A673 (cell line): Measurements from ENCODE around the gene PIEZO1. TPM values are rescaled to one million over a fixed set of nuclear protein-coding genes. Genes with fewer than 3 reads are reported as not detected.
A peak's percentile ranks its signal among the peaks of the same experiment; 100 is the strongest.

Source experiments
- BruUV-seq: library from RNA; stranded (reverse); fragments of 400-500 nt; replicated peaks from 2 replicates; lab custom pipeline; 2021; lab: Mats Ljungman, UMichigan
- CTCF ChIA-PET: fragments of 300-600 bp; sonication (Branson Sonifier 250); formaldehyde crosslinking; loops from one replicate; lab custom pipeline; 2022; ENCODE audit warnings: antibody characterized with exemption; lab: Charles Lee
- POLR2A ChIA-PET: fragments of 300-600 bp; sonication (Branson Sonifier 250); formaldehyde crosslinking; loops from one replicate; lab custom pipeline; 2022; ENCODE audit warnings: antibody characterized with exemption; ENCODE audit not compliant: low non-redundant PET; lab: Charles Lee
- DNase-seq: peaks from one replicate; pipeline ENCODE4 v3.0.0-alpha.2; 2015; ENCODE audit warnings: low spot score
- H3K27ac ChIP-seq: fragments of 200-600 bp; sonication (generic); 2 replicates; pipeline ENCODE4 v1.5.1; 2016; ENCODE audit warnings: mixed run types, low read depth, mild to moderate bottlenecking, mixed read lengths, antibody characterized with exemption, low read length; ENCODE audit not compliant: poor library complexity, severe bottlenecking
- H3K27me3 ChIP-seq: fragments of 200-600 bp; sonication (generic); replicated peaks from 2 replicates; pipeline ENCODE4 v1.6.1; 2017; ENCODE audit warnings: mixed run types, low read depth, mild to moderate bottlenecking, mixed read lengths, antibody characterized with exemption, low read length; ENCODE audit not compliant: insufficient read depth, poor library complexity
- H3K36me3 ChIP-seq: fragments of 200-600 bp; sonication (generic); 2 replicates; pipeline ENCODE4 v1.6.1; 2016; ENCODE audit warnings: mixed run types, mild to moderate bottlenecking, mixed read lengths, antibody characterized with exemption, low read length; ENCODE audit not compliant: insufficient read depth, poor library complexity, severe bottlenecking
- H3K4me1 ChIP-seq: fragments of 200-600 bp; sonication (generic); 2 replicates; pipeline ENCODE4 v1.6.1; 2017; ENCODE audit warnings: mixed run types, mild to moderate bottlenecking, mixed read lengths, antibody characterized with exemption, low read length; ENCODE audit not compliant: insufficient read depth, poor library complexity, severe bottlenecking
- H3K4me3 ChIP-seq: fragments of 200-600 bp; sonication (generic); 2 replicates; pipeline ENCODE4 v1.5.1; 2016; ENCODE audit warnings: low read depth, mixed run types, mild to moderate bottlenecking, mixed read lengths, low read length; ENCODE audit not compliant: poor library complexity, severe bottlenecking
- H3K9me3 ChIP-seq: fragments of 200-600 bp; sonication (generic); 2 replicates; pipeline ENCODE4 v1.6.1; 2016; ENCODE audit warnings: mixed run types, low read depth, mild to moderate bottlenecking, mixed read lengths, antibody characterized with exemption, low read length; ENCODE audit not compliant: poor library complexity, severe bottlenecking
- CTCF ChIP-seq: fragments of 300-800, 200-600 bp; sonication (generic); conservative IDR thresholded peaks from 2 replicates; pipeline ENCODE4 v1.5.1; 2017; ENCODE audit warnings: low read depth, mild to moderate bottlenecking, antibody characterized with exemption, low read length, moderate library complexity, mixed read lengths
- EZH2 ChIP-seq: fragments of 200-600 bp; sonication (generic); IDR thresholded peaks from 2 replicates; pipeline ENCODE4 v1.6.1; 2017; ENCODE audit warnings: borderline replicate concordance, low read depth, mild to moderate bottlenecking, mixed read lengths, antibody characterized with exemption, low read length; ENCODE audit not compliant: poor library complexity, severe bottlenecking
- intact Hi-C: fragments of 100-400 bp; cut with micrococcal nuclease; formaldehyde crosslinking; loops from one replicate; pipeline ENCODE4 v1.10.0; 2022; ENCODE audit not compliant: unreplicated experiment
- total RNA-seq: library from RNA; stranded (reverse); gene quantifications from 2 replicates; pipeline ENCODE4 v1.2.3, GENCODE V29; 2021

PIEZO1 gene
- total RNA-seq, 1 experiment from 2014 or later: 174 TPM

DNA sequence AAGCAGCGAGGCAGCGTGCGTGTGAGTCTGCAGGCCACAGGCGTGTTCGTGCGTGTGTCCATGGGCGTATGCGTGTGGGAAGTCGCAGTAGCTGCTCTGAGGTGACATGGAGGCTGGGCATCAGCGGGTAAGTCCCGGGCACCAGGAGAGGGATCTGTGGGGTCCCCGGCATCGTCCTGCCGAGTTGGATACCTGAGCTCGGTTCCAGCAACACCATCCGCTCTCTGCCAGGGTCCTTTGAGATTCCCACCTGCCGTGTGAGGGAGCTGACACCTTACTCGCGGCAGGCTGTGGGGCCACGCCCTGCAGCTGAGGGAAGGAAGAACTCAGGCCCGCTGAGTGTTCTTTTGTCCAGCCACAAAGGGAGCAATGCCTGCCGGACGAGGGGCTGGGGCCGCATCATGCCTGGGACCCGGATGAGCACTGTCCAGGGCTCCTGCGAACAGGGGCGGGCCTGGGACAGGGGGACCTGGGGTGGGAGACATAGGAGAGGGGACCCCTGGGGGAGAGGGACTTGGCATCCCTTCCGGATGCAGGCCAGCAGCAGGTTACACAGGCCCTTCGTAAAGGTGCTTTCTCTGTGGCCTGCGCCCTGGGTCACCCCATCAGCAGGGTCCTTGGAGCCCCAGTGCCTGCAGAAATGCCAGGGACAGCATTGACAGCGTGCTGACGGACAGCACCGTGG, 93.7 kb downstream of the PIEZO1 start:
- CTCF ChIA-PET: no interaction called here

DNA sequence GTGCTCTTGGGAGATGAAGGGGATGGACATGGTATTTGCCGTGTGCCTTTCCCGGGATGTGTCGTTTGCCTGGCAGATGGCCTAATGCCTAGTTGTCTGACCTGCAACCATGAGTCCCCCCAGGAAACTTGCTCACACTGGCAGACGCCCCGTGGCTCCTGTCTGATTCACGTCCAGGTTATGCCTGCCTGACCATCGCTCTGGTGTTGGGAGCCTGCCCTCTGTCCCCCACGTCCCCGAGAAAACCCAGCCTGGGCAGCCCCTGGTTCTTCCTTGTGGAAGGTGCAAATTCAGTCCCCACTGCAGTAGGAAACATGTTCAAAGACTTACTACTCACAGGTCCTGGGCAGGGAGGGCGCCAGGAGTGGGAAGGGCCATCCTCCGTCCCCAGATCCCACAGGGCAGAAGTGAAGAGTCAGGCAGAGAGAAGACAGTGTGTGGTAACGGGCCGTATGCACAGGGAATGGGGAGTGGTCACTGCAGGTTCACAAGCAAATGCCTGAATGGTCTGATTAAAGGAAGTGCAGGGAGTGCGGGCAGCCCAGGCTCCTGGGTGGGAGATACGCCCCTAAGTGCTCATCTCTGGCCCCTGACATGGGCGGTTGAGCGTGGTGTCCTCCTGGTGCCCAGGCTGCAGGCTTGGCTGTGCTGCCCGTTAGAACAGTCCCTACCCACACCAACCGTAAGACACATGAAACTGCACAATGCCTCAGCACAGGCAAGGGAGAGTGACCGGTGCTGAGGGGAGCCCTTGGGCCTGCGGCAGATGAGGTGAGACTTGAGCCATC, 94.5 kb downstream of the PIEZO1 start:
- no peaks in the 10 kb centered on the region for H3K36me3 ChIP-seq
- ChIA-PET CTCF (no interaction called here), POLR2A (no interaction called here)
- H3K9me3 ChIP-seq: no peaks in the 10 kb centered on the region
- H3K27me3 ChIP-seq: no peaks in the 10 kb centered on the region
- intact Hi-C loops: no loop called here
- peaks cover 3% of the 10 kb centered on the region for H3K4me1 ChIP-seq
- BruUV-seq: no TSS peak
- TF ChIP-seq CTCF (no peak), EZH2 (no peak)
- H3K27ac ChIP-seq: no peak overlapping the region
- no peak for DNase-seq
- no peak overlapping the region for H3K4me3 ChIP-seq

More for the DNA sequence above, 93.7 kb downstream of the PIEZO1 start:
- POLR2A ChIA-PET: no interaction called here
- TF ChIP-seq EZH2: no peak
- no peak for TF ChIP-seq CTCF
- H3K27me3 ChIP-seq: no peaks in the 10 kb centered on the region
- H3K4me1 ChIP-seq: no peaks in the 10 kb centered on the region
- no peak for DNase-seq
- no peak overlapping the region for H3K4me3 ChIP-seq
- H3K36me3 ChIP-seq: no peaks in the 10 kb centered on the region
- intact Hi-C loops: no loop called here
- H3K27ac ChIP-seq: no peak overlapping the region
- H3K9me3 ChIP-seq: no peaks in the 10 kb centered on the region
- no TSS peak for BruUV-seq

DNA sequence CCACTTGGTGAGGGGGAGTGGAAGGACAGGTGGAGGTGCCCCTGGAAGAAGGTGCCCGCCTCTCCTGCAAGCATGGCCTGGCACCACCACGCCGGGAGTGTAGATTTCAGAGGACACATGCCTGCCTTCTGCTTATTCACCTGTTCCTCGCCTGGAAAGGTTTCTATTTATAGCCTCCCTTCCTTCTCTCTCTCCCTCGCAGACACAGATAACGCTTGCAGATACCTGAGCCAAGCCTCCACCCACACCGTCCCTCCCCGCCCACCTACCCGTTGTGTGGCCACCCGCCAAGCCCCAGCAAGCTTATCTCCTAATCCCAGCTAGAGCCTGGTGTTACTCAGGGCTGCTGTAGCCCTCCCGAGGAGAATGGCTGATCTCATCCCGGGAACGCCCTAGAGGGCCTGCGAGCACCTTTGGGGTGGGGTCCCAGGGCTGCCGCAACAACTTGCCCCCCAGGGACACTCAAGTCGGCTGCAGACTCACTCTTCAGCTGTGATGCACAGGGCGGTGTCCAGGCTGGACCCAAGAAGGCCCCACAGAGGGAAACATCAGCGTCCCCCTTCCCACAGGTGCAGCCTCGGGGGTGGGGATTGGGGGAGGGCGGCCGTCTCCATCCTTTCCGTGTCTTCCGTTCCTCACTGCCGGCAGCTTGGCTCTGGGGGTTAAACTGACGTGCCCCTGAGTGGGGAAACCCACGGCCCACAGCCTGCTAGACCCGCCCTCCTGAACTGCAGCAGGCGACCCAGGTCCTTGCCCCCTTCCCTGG, 96.8 kb downstream of the PIEZO1 start:
- no TSS peak for BruUV-seq
- Histone ChIP-seq H3K27me3 (no peaks in the 10 kb centered on the region), H3K4me3 (no peak overlapping the region), H3K9me3 (no peaks in the 10 kb centered on the region), H3K36me3 (no peaks in the 10 kb centered on the region), H3K27ac (no peak overlapping the region), H3K4me1 (peaks cover 6% of the 10 kb centered on the region)
- CTCF ChIA-PET: interaction anchor here (0.7 kb wide), 1 partner anchor 200 kb away, joined by 3 read pairs; no protein-coding TSS in a partner anchor
- POLR2A ChIA-PET: interaction anchor here (0.6 kb wide), 1 partner anchor 644 kb away, joined by 3 read pairs; no protein-coding TSS in a partner anchor
- no peak for TF ChIP-seq EZH2
- no peak for TF ChIP-seq CTCF
- intact Hi-C loops: no loop called here
- DNase-seq: peak; percentile 37
